Loucy (cell line): ENCODE measurements around the gene ZNF775.

Experiments used
- H2AFZ ChIP-seq: fragments of 200-600 bp; sonication (generic); 2 replicates; pipeline ENCODE4 v1.6.0; 2016; ENCODE audit warnings: antibody characterized with exemption, mild to moderate bottlenecking, low read length, moderate library complexity
- H3F3A ChIP-seq: fragments of 200-600 bp; 2 replicates; pipeline ENCODE4 v1.6.0; 2016; ENCODE audit warnings: antibody characterized with exemption, low read depth, mild to moderate bottlenecking
- H3K27me3 ChIP-seq: fragments of 200-600 bp; sonication (generic); 2 replicates; pipeline ENCODE4 v1.6.1; 2014; ENCODE audit warnings: low read length, mild to moderate bottlenecking; ENCODE audit not compliant: insufficient read depth, poor library complexity, severe bottlenecking
- H3K36me3 ChIP-seq: fragments of 200-600 bp; sonication (generic); 2 replicates; pipeline ENCODE4 v1.6.1; 2016; ENCODE audit warnings: low read length; ENCODE audit not compliant: insufficient read depth
- H3K4me1 ChIP-seq: fragments of 200-600 bp; sonication (generic); 2 replicates; pipeline ENCODE4 v1.5.1; 2014; ENCODE audit warnings: low read length, mild to moderate bottlenecking; ENCODE audit not compliant: insufficient read depth, poor library complexity, severe bottlenecking
- H3K4me2 ChIP-seq: fragments of 200-600 bp; sonication (generic); 2 replicates; pipeline ENCODE4 v1.6.0; 2014; ENCODE audit warnings: antibody characterized with exemption, low read length, low read depth, mild to moderate bottlenecking; ENCODE audit not compliant: poor library complexity, severe bottlenecking
- H3K4me3 ChIP-seq: fragments of 200-600 bp; sonication (generic); 2 replicates; pipeline ENCODE4 v1.5.1; 2014; ENCODE audit warnings: low read length, mild to moderate bottlenecking, mixed read lengths; ENCODE audit not compliant: poor library complexity, severe bottlenecking
- H3K79me2 ChIP-seq: fragments of 200-600 bp; sonication (generic); 2 replicates; pipeline ENCODE4 v1.6.1; 2014; ENCODE audit warnings: low read length; ENCODE audit not compliant: insufficient read depth
- H3K9ac ChIP-seq: fragments of 200-600 bp; sonication (generic); 2 replicates; pipeline ENCODE4 v1.6.0; 2014; ENCODE audit warnings: mild to moderate bottlenecking, low read depth, low read length, moderate library complexity; ENCODE audit not compliant: poor library complexity, severe bottlenecking
- H3K9me2 ChIP-seq: fragments of 200-600 bp; sonication (generic); replicated peaks from 2 replicates; pipeline ENCODE4 v1.6.1; 2016; ENCODE audit warnings: low read depth, low read length, mixed read lengths
- H3K9me3 ChIP-seq: fragments of 200-600 bp; sonication (generic); 2 replicates; pipeline ENCODE4 v1.6.1; 2014; ENCODE audit warnings: mild to moderate bottlenecking, antibody characterized with exemption, low read length, low read depth; ENCODE audit not compliant: insufficient read depth
- H4K20me1 ChIP-seq: fragments of 200-600 bp; sonication (generic); 2 replicates; pipeline ENCODE4 v1.6.0; 2014; ENCODE audit warnings: antibody characterized with exemption, low read length, mild to moderate bottlenecking; ENCODE audit not compliant: insufficient read depth, poor library complexity, severe bottlenecking
- CTCF ChIP-seq: fragments of 200-600 bp; sonication (generic); conservative IDR thresholded peaks from 2 replicates; pipeline ENCODE4 v1.5.1; 2014; ENCODE audit warnings: mild to moderate bottlenecking, antibody characterized with exemption, low read length
- EZH2phosphoT487 ChIP-seq: fragments of 200-600 bp; IDR thresholded peaks from 2 replicates; pipeline ENCODE4 v1.6.1; 2018; ENCODE audit warnings: antibody characterized with exemption, mild to moderate bottlenecking, moderate library complexity, borderline replicate concordance

Gene ZNF775

GRCh38 chr7:150400788-150401423 lies 21.8 kb downstream of the ZNF775 start:
- Histone ChIP-seq H3K9me3 (no peaks in the 10 kb centered on the region), H3K9ac (no peak overlapping the region)

GRCh38 chr7:150401424-150401790 lies 22.3 kb downstream of the ZNF775 start:
- Histone ChIP-seq H3K4me2 (no peak overlapping the region), H2AFZ (no peak overlapping the region), H4K20me1 (no peaks in the 10 kb centered on the region), H3K9me2 (no peaks in the 10 kb centered on the region), H3K36me3 (peaks cover 16% of the 10 kb centered on the region; the same call in 1 of the 2 replicates), H3K9ac (no peak overlapping the region), H3K9me3 (no peaks in the 10 kb centered on the region), H3K4me1 (peaks cover 22% of the 10 kb centered on the region), H3F3A (no peaks in the 10 kb centered on the region), H3K27me3 (no peaks in the 10 kb centered on the region), H3K4me3 (no peak overlapping the region), H3K79me2 (no peaks in the 10 kb centered on the region)
- no peak for TF ChIP-seq EZH2phosphoT487
- TF ChIP-seq CTCF, result no peak

More at GRCh38 chr7:150400788-150401423, 21.8 kb downstream of the ZNF775 start:
- TF ChIP-seq EZH2phosphoT487, result no peak
- TF ChIP-seq CTCF, result no peak
- no peaks in the 10 kb centered on the region for H3K27me3 ChIP-seq
- H3F3A ChIP-seq, result no peaks in the 10 kb centered on the region
- H3K4me1 ChIP-seq, result peaks cover 17% of the 10 kb centered on the region
- peaks cover 18% of the 10 kb centered on the region; the same call in 1 of the 2 replicates for H3K36me3 ChIP-seq
- no peak overlapping the region for H3K4me2 ChIP-seq
- no peaks in the 10 kb centered on the region for H4K20me1 ChIP-seq
- no peak overlapping the region for H3K4me3 ChIP-seq
- no peak overlapping the region for H2AFZ ChIP-seq
- no peaks in the 10 kb centered on the region for H3K79me2 ChIP-seq
- no peaks in the 10 kb centered on the region for H3K9me2 ChIP-seq

- Histone ChIP-seq H3K4me2 (no peak overlapping the region), H3K9me3 (no peaks in the 10 kb centered on the region), H3F3A (no peaks in the 10 kb centered on the region), H2AFZ (no peak overlapping the region), H4K20me1 (no peaks in the 10 kb centered on the region), H3K27me3 (no peaks in the 10 kb centered on the region), H3K4me3 (no peak overlapping the region), H3K9me2 (no peaks in the 10 kb centered on the region), H3K9ac (no peak overlapping the region), H3K36me3 (peaks cover 13% of the 10 kb centered on the region; the same call in 1 of the 2 replicates), H3K79me2 (no peaks in the 10 kb centered on the region), H3K4me1 (peaks cover 29% of the 10 kb centered on the region)
- TF ChIP-seq CTCF (no peak), EZH2phosphoT487 (no peak)
These were observed 22.9 kb downstream of the ZNF775 start for GRCh38 chr7:150401861-150402631.
